Measurements from ENCODE around the gene CDK2. TPM values are rescaled to one million over a fixed set of nuclear protein-coding genes. Genes with fewer than 3 reads are reported as not detected.

Gene CDK2
- total RNA-seq, 4 donors from 2014 or later = 22.1 to 54.4 (median 31.2) TPM

- Histone ChIP-seq H3K27me3 (no peaks in the 10 kb centered on the region), H3K4me3 (no peak overlapping the region), H3K4me1 (peaks cover 3 to 79% (median 38%) of the 10 kb centered on the region in 3 donors), H3K27ac (peak overlapping the region in 3 of 4 donors; percentile 34 to 97 (median 94)), H3K9me3 (no peaks in the 10 kb centered on the region), H3K36me3 (peaks cover 0 to 9% of the 10 kb centered on the region in 2 donors)
- no peak for ATAC-seq
- 50 to 63% methylated on average over 4 of the region's 8 CpGs for WGBS, 2 donors (ENCODE audit: low coverage in 1 of 2)
- no peak for TF ChIP-seq POLR2A (IDR thresholded peaks at IDR 0.05)
- no peak for TF ChIP-seq CTCF (IDR thresholded peaks at IDR 0.05)
- no peak for TF ChIP-seq POLR2AphosphoS5 (IDR thresholded peaks at IDR 0.05)
- TF ChIP-seq EP300 (IDR thresholded peaks at IDR 0.05) = no peak
Observed at GRCh38 chr12:55929306-55929791, 37.3 kb upstream of the CDK2 start.

GRCh38 chr12:55930771-55931316 lies 35.8 kb upstream of the CDK2 start, which contains the start of gene DGKA:
Gene DGKA, plus strand, starts transcription at chr12:55931162. Its CDS starts 5,342 bp downstream, at chr12:55936504.
- H3K27me3 ChIP-seq = no peaks in the 10 kb centered on the region
- peaks cover 3 to 80% (median 38%) of the 10 kb centered on the region in 3 donors for H3K4me1 ChIP-seq

GRCh38 chr12:55931317-55931779 lies 35.3 kb upstream of the CDK2 start:
- H3K4me3 ChIP-seq = peak overlapping the region; percentile 78 to 88
- no peaks in the 10 kb centered on the region for H3K27me3 ChIP-seq
- no peak for ATAC-seq
- peaks cover 3 to 75% (median 35%) of the 10 kb centered on the region in 3 donors for H3K4me1 ChIP-seq
- peak overlapping the region; percentile 62 to 89 (median 86) for H3K27ac ChIP-seq
- WGBS, 2 donors (ENCODE audit: low coverage in 1 of 2) = 3 to 11% methylated on average over 6 to 10 of the region's 10 CpGs
- no peaks in the 10 kb centered on the region for H3K36me3 ChIP-seq
- TF ChIP-seq CTCF (IDR thresholded peaks at IDR 0.05) = no peak
- no peak for TF ChIP-seq EP300 (IDR thresholded peaks at IDR 0.05)
- TF ChIP-seq POLR2AphosphoS5 (IDR thresholded peaks at IDR 0.05) = no peak
- no peak for TF ChIP-seq POLR2A (IDR thresholded peaks at IDR 0.05)
- H3K9me3 ChIP-seq = no peaks in the 10 kb centered on the region

More at GRCh38 chr12:55930771-55931316, 35.8 kb upstream of the CDK2 start, which contains the start of gene DGKA:
- H3K27ac ChIP-seq = peak within 1 kb of the TSS; percentile 62 to 97 (median 88)
- no CpG with 5 or more reads among the region's 3 CpGs for WGBS, 2 donors (ENCODE audit: low coverage in 1 of 2)
- no peaks in the 10 kb centered on the region for H3K9me3 ChIP-seq
- no peak for ATAC-seq
- H3K4me3 ChIP-seq = peak within 1 kb of the TSS; percentile 78 to 88
- TF ChIP-seq POLR2AphosphoS5 (IDR thresholded peaks at IDR 0.05) (peak; percentile 41), POLR2A (IDR thresholded peaks at IDR 0.05) (no peak), CTCF (IDR thresholded peaks at IDR 0.05) (peak; percentile 37 to 61 (median 57))
- no peaks in the 10 kb centered on the region for H3K36me3 ChIP-seq

- Histone ChIP-seq H3K4me3 (peak overlapping the region; percentile 78 to 88), H3K27ac (peak overlapping the region; percentile 62 to 89 (median 86)), H3K9me3 (no peaks in the 10 kb centered on the region), H3K27me3 (no peaks in the 10 kb centered on the region), H3K36me3 (peaks cover 0 to 2% of the 10 kb centered on the region in 2 donors), H3K4me1 (peaks cover 3 to 72% (median 33%) of the 10 kb centered on the region in 3 donors)
- ATAC-seq = peak; percentile 72
- 1% methylated on average over 32 of the region's 60 CpGs; no CpG with 5 or more reads in 1 of the 2 donors for WGBS, 2 donors (ENCODE audit: low coverage in 1 of 2)
- peak in 1 of 4 experiments; percentile 7 for TF ChIP-seq CTCF (IDR thresholded peaks at IDR 0.05)
- TF ChIP-seq POLR2A (IDR thresholded peaks at IDR 0.05) = peak in 1 of 2 donors; percentile 35
- TF ChIP-seq POLR2AphosphoS5 (IDR thresholded peaks at IDR 0.05) = no peak
- TF ChIP-seq EP300 (IDR thresholded peaks at IDR 0.05) = no peak
Observed at GRCh38 chr12:55931780-55932550, 34.7 kb upstream of the CDK2 start.

Measured in gastroesophageal sphincter (tissue), 4 donors.